Psoas muscle (tissue), 8 donors: ENCODE results near the gene LDLRAD4. TPM values are rescaled to one million over a fixed set of nuclear protein-coding genes. Genes with fewer than 3 reads are reported as not detected.

ENCODE experiments used
- ATAC-seq, 4 donors: fragments of 200-7000 bp; cut with Tn5 transposase; one replicate each; pipeline ENCODE4 v1.9.1; 2020; ENCODE audit warnings: moderate library complexity in 3 of 4, mild to moderate bottlenecking in 2 of 4
- DNase-seq, 2 donors: peaks; one replicate each; pipeline ENCODE4 v3.0.0-alpha.2; 2020
- H3K27ac ChIP-seq: fragments of 200-600 bp; one replicate; pipeline ENCODE4 v1.8.0; 2022
- H3K27me3 ChIP-seq, 3 donors: fragments of 200-600 bp in 1 of 3; one replicate each; pipeline versions ENCODE4 v1.6.1 to v1.8.0; 2013 to 2022; ENCODE audit warnings: low read length in 2 of 3, mild to moderate bottlenecking in 2 of 3, moderate library complexity in 1 of 3; ENCODE audit not compliant: insufficient read depth in 3 of 3
- H3K36me3 ChIP-seq, 2 donors: fragments of 200-600 bp in 1 of 2; one replicate each; pipeline versions ENCODE4 v1.6.1 to v1.8.0; 2013 to 2022; ENCODE audit warnings: low read depth in 1 of 2, mild to moderate bottlenecking in 1 of 2, moderate library complexity in 1 of 2; ENCODE audit not compliant: insufficient read depth in 1 of 2
- H3K4me1 ChIP-seq: fragments of 200-600 bp; one replicate; pipeline ENCODE4 v1.8.0; 2022
- H3K4me3 ChIP-seq: fragments of 200-600 bp; one replicate; pipeline ENCODE4 v1.8.0; 2022; ENCODE audit warnings: mild to moderate bottlenecking
- H3K9me3 ChIP-seq: fragments of 200-600 bp; one replicate; pipeline ENCODE4 v1.8.0; 2022
- WGBS, 3 donors: extraction: QIAGEN DNeasy Blood & Tissue Kit; methylation state at CpG; one replicate each; pipeline versions ENCODE4 v1.1.6 to v1.1.7; 2013; 5-methylcytosine and 5-hydroxymethylcytosine counted together
- intact Hi-C, 2 donors: fragments of 100-400 bp; cut with DNase I; formaldehyde crosslinking; loops; one replicate each; pipeline versions ENCODE4 v1.11.0 to v1.14.2; 2022
- polyA plus RNA-seq, 3 donors: library from polyadenylated mRNA; stranded (reverse); fragments of 200-250 nt; gene quantifications; one replicate each; pipeline ENCODE4 v1.2.3, GENCODE V29; 2013
- total RNA-seq, 4 donors: library from RNA; stranded (reverse); fragmentation: NEBNext Ultra II Directional in 2 of 4; extraction: Animal tissue kit (Norgen Biotek cat#: 25700) in 2 of 4; gene quantifications; one replicate each; pipeline versions ENCODE4 v1.2.1 to v1.2.4, GENCODE V29; 2021 to 2023
- TF ChIP-seq, protein P1 (sequence below): fragments of 200-600 bp; IDR thresholded peaks from one replicate; pipeline ENCODE4 v1.8.0; 2022; ENCODE audit warnings: antibody characterized with exemption
- donor health status: healthy with polysubstance abuse.
- donor health status: DM: no; HTN: no; CAD: no; lungs with moderate emphysema.
- donor health status: Bipolar disorder and iron deficiency.
- donor health status: healthy.
- donor health status: DM: yes; HTN: yes; CAD: no.
- donor health status: DM: no; HTN: no; CAD: no.
- donor health status: DM: no; HTN: no; CAD: no.
- donor health status: DM: yes; HTN: yes; CAD: no.

Gene LDLRAD4
- total and polyA plus RNA-seq, 7 donors = 1.8 to 13.9 (median 3.8) TPM

DNA sequence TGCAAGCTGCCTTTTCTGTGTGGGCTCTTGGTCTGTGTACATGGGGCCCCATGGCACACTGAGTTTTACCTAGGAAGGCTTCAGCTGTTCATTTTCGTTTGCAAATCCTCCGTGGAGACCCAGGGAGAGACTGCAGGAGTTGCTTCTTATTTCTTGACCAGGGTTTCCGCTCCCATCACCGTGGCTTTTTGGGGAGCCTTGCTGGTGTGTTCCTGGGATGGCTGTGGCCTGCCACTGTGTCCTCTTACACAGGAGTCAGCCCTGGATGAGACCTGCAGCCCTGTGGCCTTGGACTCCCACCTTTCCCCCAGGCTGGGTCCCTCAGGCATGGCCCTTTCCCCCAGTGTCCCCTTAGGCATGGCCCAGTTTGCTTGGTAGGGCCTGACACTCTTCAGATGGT lies 370.8 kb downstream of the LDLRAD4 start:
- intact Hi-C loops = no loop called here

GRCh38 chr18:13589943-13590342 lies 371.4 kb downstream of the LDLRAD4 start:
- TF ChIP-seq, protein P1, sequence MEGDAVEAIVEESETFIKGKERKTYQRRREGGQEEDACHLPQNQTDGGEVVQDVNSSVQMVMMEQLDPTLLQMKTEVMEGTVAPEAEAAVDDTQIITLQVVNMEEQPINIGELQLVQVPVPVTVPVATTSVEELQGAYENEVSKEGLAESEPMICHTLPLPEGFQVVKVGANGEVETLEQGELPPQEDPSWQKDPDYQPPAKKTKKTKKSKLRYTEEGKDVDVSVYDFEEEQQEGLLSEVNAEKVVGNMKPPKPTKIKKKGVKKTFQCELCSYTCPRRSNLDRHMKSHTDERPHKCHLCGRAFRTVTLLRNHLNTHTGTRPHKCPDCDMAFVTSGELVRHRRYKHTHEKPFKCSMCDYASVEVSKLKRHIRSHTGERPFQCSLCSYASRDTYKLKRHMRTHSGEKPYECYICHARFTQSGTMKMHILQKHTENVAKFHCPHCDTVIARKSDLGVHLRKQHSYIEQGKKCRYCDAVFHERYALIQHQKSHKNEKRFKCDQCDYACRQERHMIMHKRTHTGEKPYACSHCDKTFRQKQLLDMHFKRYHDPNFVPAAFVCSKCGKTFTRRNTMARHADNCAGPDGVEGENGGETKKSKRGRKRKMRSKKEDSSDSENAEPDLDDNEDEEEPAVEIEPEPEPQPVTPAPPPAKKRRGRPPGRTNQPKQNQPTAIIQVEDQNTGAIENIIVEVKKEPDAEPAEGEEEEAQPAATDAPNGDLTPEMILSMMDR = no peak
- no peaks in the 10 kb centered on the region for H3K27me3 ChIP-seq
- intact Hi-C loops = no loop called here
- no peaks in the 10 kb centered on the region for H3K9me3 ChIP-seq
- H3K36me3 ChIP-seq = no peaks in the 10 kb centered on the region
- no peak overlapping the region for H3K27ac ChIP-seq
- H3K4me3 ChIP-seq = no peak overlapping the region
- 87 to 89% (median 88%) methylated on average over 9 of the region's 9 CpGs for WGBS, 3 donors
- no peaks in the 10 kb centered on the region for H3K4me1 ChIP-seq
- DNase-seq (no peak), ATAC-seq (no peak)

More for the DNA sequence above, 370.8 kb downstream of the LDLRAD4 start:
- Histone ChIP-seq H3K27me3 (no peaks in the 10 kb centered on the region), H3K9me3 (no peaks in the 10 kb centered on the region), H3K27ac (no peak overlapping the region), H3K4me3 (no peak overlapping the region), H3K4me1 (no peaks in the 10 kb centered on the region), H3K36me3 (no peaks in the 10 kb centered on the region)
- 79 to 85% (median 80%) methylated on average over 4 of the region's 4 CpGs for WGBS, 3 donors
- DNase-seq = no peak
- TF ChIP-seq, protein P1 = no peak
- ATAC-seq = no peak

DNA sequence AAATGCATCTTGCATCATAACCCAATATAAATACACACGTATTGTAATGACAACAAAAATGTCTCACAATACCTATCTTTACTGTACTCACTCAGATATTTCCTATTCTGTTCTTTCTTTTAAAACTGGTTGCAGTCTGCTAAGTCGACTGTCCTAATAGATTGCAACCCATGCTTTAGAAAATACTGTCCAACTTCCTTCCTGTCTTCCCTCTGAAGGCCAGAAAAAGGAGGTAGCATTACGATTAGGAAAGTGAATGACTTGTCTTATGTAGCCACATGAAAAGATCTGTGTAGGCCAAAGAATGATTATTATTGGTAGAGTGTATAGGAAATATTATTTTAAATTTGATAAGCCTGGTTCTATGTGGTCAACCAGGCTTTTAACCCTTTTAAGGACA lies 373.7 kb downstream of the LDLRAD4 start:
- ATAC-seq = no peak
- intact Hi-C loops = no loop called here
- WGBS, 3 donors = 56 to 68% (median 59%) methylated on average over 3 of the region's 3 CpGs
- H3K4me3 ChIP-seq = no peak overlapping the region
- no peak overlapping the region for H3K27ac ChIP-seq
- no peak for DNase-seq
- H3K36me3 ChIP-seq = no peaks in the 10 kb centered on the region
- TF ChIP-seq, protein P1 = no peak
- H3K9me3 ChIP-seq = peaks cover 12% of the 10 kb centered on the region
- no peaks in the 10 kb centered on the region for H3K4me1 ChIP-seq
- H3K27me3 ChIP-seq = no peaks in the 10 kb centered on the region

DNA sequence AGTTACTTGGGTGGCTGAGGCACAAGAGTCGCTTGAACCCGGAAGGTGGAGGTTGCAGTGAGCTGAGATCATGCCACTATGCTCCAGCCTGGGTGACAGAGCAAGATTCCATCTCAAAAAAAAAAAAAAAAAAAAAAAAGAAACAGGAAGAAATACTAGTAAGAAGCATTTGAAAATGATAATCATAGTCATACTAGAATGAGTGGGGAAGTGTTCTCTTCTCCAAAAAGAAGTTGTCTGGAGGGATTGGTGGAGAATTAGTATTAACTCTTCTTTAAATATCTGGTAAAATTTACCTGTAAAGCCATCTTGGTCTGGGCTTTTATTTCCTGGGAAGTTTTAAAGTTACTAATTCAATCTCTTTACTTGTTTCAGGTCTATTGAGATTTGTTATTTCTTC lies 376.0 kb downstream of the LDLRAD4 start:
- Histone ChIP-seq H3K4me3 (no peak overlapping the region), H3K27ac (no peak overlapping the region), H3K9me3 (peaks cover 21% of the 10 kb centered on the region), H3K36me3 (no peaks in the 10 kb centered on the region), H3K4me1 (no peaks in the 10 kb centered on the region), H3K27me3 (no peaks in the 10 kb centered on the region)
- DNase-seq = no peak
- intact Hi-C loops = no loop called here
- TF ChIP-seq, protein P1 = no peak
- ATAC-seq = no peak
- WGBS, 3 donors = 91 to 97% (median 91%) methylated on average over 2 of the region's 2 CpGs

DNA sequence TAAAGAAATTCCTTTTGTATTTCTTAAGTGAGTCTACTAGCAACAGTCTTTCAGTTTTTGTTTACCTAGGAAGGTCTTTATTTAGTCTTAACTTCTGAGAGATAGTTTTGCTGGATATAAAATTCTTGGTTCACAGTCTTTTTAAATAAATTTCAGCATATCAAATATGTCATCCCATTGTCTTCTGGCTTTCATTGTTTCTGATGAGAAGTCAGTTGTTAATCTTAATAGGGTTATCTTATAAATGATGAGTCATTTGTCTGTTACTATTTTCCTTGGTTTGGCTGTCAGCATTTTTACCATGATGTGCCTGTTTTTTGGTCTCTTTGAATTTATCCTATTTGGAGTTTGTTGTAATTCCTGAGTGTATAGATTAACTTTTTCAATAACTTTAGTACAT lies 378.5 kb downstream of the LDLRAD4 start:
- TF ChIP-seq, protein P1 = no peak
- Histone ChIP-seq H3K27ac (no peak overlapping the region), H3K4me3 (no peak overlapping the region), H3K36me3 (no peaks in the 10 kb centered on the region), H3K4me1 (no peaks in the 10 kb centered on the region), H3K9me3 (peaks cover 21% of the 10 kb centered on the region), H3K27me3 (no peaks in the 10 kb centered on the region)
- intact Hi-C loops = no loop called here
- ATAC-seq (no peak), DNase-seq (no peak)
